Measurements from ENCODE around the gene EHD3.

EHD3 gene

GRCh38 chr2:31294196-31294595 is 60.2 kb downstream of the EHD3 start:
- no peak for DNase-seq (ENCODE audit: low read depth)

GRCh38 chr2:31296641-31297287 is 62.8 kb downstream of the EHD3 start:
- DNase-seq (ENCODE audit: low read depth), result no peak

GRCh38 chr2:31297751-31298150 is 63.8 kb downstream of the EHD3 start:
- no peak for DNase-seq (ENCODE audit: low read depth)

GRCh38 chr2:31299547-31299946 is 65.6 kb downstream of the EHD3 start:
- no peak for DNase-seq (ENCODE audit: low read depth)

GRCh38 chr2:31300309-31300708 is 66.4 kb downstream of the EHD3 start:
- DNase-seq (ENCODE audit: low read depth), result no peak

GRCh38 chr2:31302940-31303563 is 69.1 kb downstream of the EHD3 start:
- no peak for DNase-seq (ENCODE audit: low read depth)

GRCh38 chr2:31304816-31305215 is 70.9 kb downstream of the EHD3 start:
- DNase-seq (ENCODE audit: low read depth), result no peak

GRCh38 chr2:31312898-31313297 is 78.9 kb downstream of the EHD3 start:
- DNase-seq (ENCODE audit: low read depth), result no peak

- DNase-seq (ENCODE audit: low read depth), result no peak
These were observed 80.8 kb downstream of the EHD3 start for GRCh38 chr2:31314761-31315160.

GRCh38 chr2:31317396-31317795 is 83.4 kb downstream of the EHD3 start:
- DNase-seq (ENCODE audit: low read depth), result no peak

GRCh38 chr2:31318361-31319336 is 84.7 kb downstream of the EHD3 start:
- DNase-seq (ENCODE audit: low read depth), result no peak
